ENCODE results near the gene PABPC1L. TPM values are rescaled to one million over a fixed set of nuclear protein-coding genes. Genes with fewer than 3 reads are reported as not detected.

The PABPC1L gene
- total and polyA plus RNA-seq, 2 donors (not counting 1 experiment from before 2014, with no cell fraction given) = 105 to 295 TPM

- CTCF ChIA-PET = no interaction called here
- no peak overlapping the region for H3K4me2 ChIP-seq (replicated peaks; ENCODE audit: low read depth, low read length, poor library complexity, severe bottlenecking)
- H2AFZ ChIP-seq (ENCODE audit: insufficient read depth, low read depth, low read length, poor library complexity, severe bottlenecking) = no peak overlapping the region
- Mint-ChIP-seq H3K4me3 (no peak overlapping the region), H3K4me1 (no peaks in the 10 kb centered on the region), H3K9me3 (ENCODE audit: insufficient read depth) (no peaks in the 10 kb centered on the region), H3K27ac (no peak overlapping the region), H3K27me3 (no peaks in the 10 kb centered on the region)
- no peak overlapping the region for H3K27ac ChIP-seq (ENCODE audit: low read length in 2 of 2)
- no peak overlapping the region for H3K9ac ChIP-seq (ENCODE audit: low read length)
- no peaks in the 10 kb centered on the region for H3K4me1 ChIP-seq (ENCODE audit: control insufficient read depth in 2 of 2, insufficient read depth in 2 of 2, low read length in 2 of 2)
- H3K79me2 ChIP-seq (ENCODE audit: control insufficient read depth, insufficient read depth, low read length) = no peaks in the 10 kb centered on the region
- POLR2A ChIA-PET = interaction anchor here (0.6 kb wide), 1 partner anchor 715 kb away, joined by 6 read pairs; no protein-coding TSS in a partner anchor
- H3K36me3 ChIP-seq (replicated peaks in 1 of 2; ENCODE audit: control extremely low read depth in 1 of 2, control insufficient read depth in 1 of 2, extremely low read depth in 1 of 2, insufficient read depth in 2 of 2, low read length in 1 of 2) = peaks cover 1 to 24% of the 10 kb centered on the region in 2 experiments
- H3K27me3 ChIP-seq (replicated peaks in 1 of 4; ENCODE audit: control extremely low read depth in 1 of 4, control insufficient read depth in 3 of 4, insufficient read depth in 4 of 4, low read length in 3 of 4) = no peaks in the 10 kb centered on the region
- ATAC-seq (ENCODE audit: low read depth) (no peak), DNase-seq (no peak)
- no peaks in the 10 kb centered on the region for H4K20me1 ChIP-seq (ENCODE audit: control insufficient read depth, insufficient read depth, low read length, poor library complexity, severe bottlenecking)
- TF ChIP-seq, protein P1, sequence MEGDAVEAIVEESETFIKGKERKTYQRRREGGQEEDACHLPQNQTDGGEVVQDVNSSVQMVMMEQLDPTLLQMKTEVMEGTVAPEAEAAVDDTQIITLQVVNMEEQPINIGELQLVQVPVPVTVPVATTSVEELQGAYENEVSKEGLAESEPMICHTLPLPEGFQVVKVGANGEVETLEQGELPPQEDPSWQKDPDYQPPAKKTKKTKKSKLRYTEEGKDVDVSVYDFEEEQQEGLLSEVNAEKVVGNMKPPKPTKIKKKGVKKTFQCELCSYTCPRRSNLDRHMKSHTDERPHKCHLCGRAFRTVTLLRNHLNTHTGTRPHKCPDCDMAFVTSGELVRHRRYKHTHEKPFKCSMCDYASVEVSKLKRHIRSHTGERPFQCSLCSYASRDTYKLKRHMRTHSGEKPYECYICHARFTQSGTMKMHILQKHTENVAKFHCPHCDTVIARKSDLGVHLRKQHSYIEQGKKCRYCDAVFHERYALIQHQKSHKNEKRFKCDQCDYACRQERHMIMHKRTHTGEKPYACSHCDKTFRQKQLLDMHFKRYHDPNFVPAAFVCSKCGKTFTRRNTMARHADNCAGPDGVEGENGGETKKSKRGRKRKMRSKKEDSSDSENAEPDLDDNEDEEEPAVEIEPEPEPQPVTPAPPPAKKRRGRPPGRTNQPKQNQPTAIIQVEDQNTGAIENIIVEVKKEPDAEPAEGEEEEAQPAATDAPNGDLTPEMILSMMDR (IDR thresholded peaks at IDR 0.05) = no peak
- TF ChIP-seq EZH2 (IDR thresholded peaks at IDR 0.05; ENCODE audit: borderline replicate concordance, insufficient read depth, low read depth, low read length, poor library complexity, severe bottlenecking) = no peak
- WGBS (ENCODE audit: insufficient coverage) = 75% methylated on average over 2 of the region's 3 CpGs
- intact Hi-C loops (cut with micrococcal nuclease) = no loop called here
- no peak overlapping the region for H3K4me3 ChIP-seq (ENCODE audit: control extremely low read depth in 1 of 5, extremely low read depth in 1 of 5, insufficient read depth in 1 of 5, low read depth in 2 of 5, low read length in 4 of 5)
- H3K9me3 ChIP-seq (ENCODE audit: control extremely low read depth in 1 of 3, control insufficient read depth in 2 of 3, insufficient read depth in 1 of 3, low read length in 2 of 3) = no peaks in the 10 kb centered on the region
Observed at GRCh38 chr20:44928595-44928994, 18.7 kb downstream of the PABPC1L start.

DNA sequence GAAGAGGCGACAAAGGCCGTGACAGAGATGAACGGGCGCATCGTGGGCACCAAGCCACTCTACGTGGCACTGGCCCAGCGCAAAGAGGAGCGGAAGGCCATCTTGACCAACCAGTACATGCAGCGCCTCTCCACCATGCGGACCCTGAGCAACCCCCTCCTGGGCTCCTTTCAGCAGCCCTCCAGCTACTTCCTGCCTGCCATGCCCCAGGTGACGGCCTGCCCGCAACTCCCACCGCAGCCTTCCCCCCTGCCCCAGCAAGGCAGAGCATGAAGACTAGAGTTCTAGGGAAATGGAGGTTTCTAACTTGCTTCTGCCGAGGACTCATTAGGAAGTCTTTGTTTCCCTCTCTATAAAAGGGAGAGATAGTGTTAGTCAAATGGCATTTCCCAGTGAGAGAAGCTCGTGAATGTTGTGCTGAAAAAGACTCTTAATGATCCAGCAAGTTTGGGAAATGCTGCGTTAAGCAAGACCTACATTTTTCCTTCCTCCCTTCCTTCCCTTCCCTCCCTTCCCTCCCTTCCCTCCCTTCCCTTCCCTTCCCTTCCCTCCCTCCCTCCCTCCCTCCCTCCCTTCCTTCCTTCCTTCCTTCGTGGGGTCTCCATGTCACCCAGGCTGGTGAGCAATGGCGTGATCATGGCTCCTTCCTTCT, 20.8 kb downstream of the PABPC1L start:
- ATAC-seq (ENCODE audit: low read depth) (no peak), DNase-seq (no peak)
- Histone ChIP-seq H4K20me1 (ENCODE audit: control insufficient read depth, insufficient read depth, low read length, poor library complexity, severe bottlenecking) (no peaks in the 10 kb centered on the region), H2AFZ (ENCODE audit: insufficient read depth, low read depth, low read length, poor library complexity, severe bottlenecking) (no peak overlapping the region), H3K9me3 (ENCODE audit: control extremely low read depth in 1 of 3, control insufficient read depth in 2 of 3, insufficient read depth in 1 of 3, low read length in 2 of 3) (no peaks in the 10 kb centered on the region), H3K79me2 (ENCODE audit: control insufficient read depth, insufficient read depth, low read length) (no peaks in the 10 kb centered on the region), H3K4me1 (ENCODE audit: control insufficient read depth in 2 of 2, insufficient read depth in 2 of 2, low read length in 2 of 2) (no peaks in the 10 kb centered on the region), H3K4me3 (ENCODE audit: control extremely low read depth in 1 of 5, extremely low read depth in 1 of 5, insufficient read depth in 1 of 5, low read depth in 2 of 5, low read length in 4 of 5) (no peak overlapping the region), H3K9ac (ENCODE audit: low read length) (no peak overlapping the region), H3K27ac (ENCODE audit: low read length in 2 of 2) (no peak overlapping the region), H3K27me3 (replicated peaks in 1 of 4; ENCODE audit: control extremely low read depth in 1 of 4, control insufficient read depth in 3 of 4, insufficient read depth in 4 of 4, low read length in 3 of 4) (no peaks in the 10 kb centered on the region), H3K4me2 (replicated peaks; ENCODE audit: low read depth, low read length, poor library complexity, severe bottlenecking) (no peak overlapping the region), H3K36me3 (replicated peaks in 1 of 2; ENCODE audit: control extremely low read depth in 1 of 2, control insufficient read depth in 1 of 2, extremely low read depth in 1 of 2, insufficient read depth in 2 of 2, low read length in 1 of 2) (peaks cover 0 to 30% of the 10 kb centered on the region in 2 experiments)
- no peak overlapping the region for H3K27ac Mint-ChIP-seq
- CTCF ChIA-PET = no interaction called here
- no peak overlapping the region for H3K4me3 Mint-ChIP-seq
- 100% methylated on average over 11 of the region's 18 CpGs for WGBS (ENCODE audit: insufficient coverage)
- H3K27me3 Mint-ChIP-seq = no peaks in the 10 kb centered on the region
- no peak for TF ChIP-seq EZH2 (IDR thresholded peaks at IDR 0.05; ENCODE audit: borderline replicate concordance, insufficient read depth, low read depth, low read length, poor library complexity, severe bottlenecking)
- TF ChIP-seq, protein P1 (IDR thresholded peaks at IDR 0.05) = no peak
- POLR2A ChIA-PET = no interaction called here
- H3K9me3 Mint-ChIP-seq (ENCODE audit: insufficient read depth) = no peaks in the 10 kb centered on the region
- H3K4me1 Mint-ChIP-seq = no peaks in the 10 kb centered on the region
- intact Hi-C loops (cut with micrococcal nuclease) = no loop called here
